ENCODE data around the gene NR0B2. TPM values are rescaled to one million over a fixed set of nuclear protein-coding genes. Genes with fewer than 3 reads are reported as not detected.

The NR0B2 gene
- total RNA-seq, 1 donor from 2014 or later = not detected

- H3K27me3 Mint-ChIP-seq (ENCODE audit: insufficient read depth, low read depth) = peaks cover 57% of the 10 kb centered on the region
- DNase-seq (ENCODE audit: low spot score) = peak; percentile 69
Observed at GRCh38 chr1:26959722-26960624, 46.2 kb upstream of the NR0B2 start, which contains the start of gene KDF1. Gene KDF1, minus strand, starts transcription at chr1:26960468. Its CDS starts 8,088 bp downstream, at chr1:26952380.

GRCh38 chr1:26959270-26959669 is 45.5 kb upstream of the NR0B2 start:
- no peaks in the 10 kb centered on the region for H4K20me1 ChIP-seq (ENCODE audit: low read depth)
- no peaks in the 10 kb centered on the region for H3K36me3 ChIP-seq
- H3K4me1 ChIP-seq = no peaks in the 10 kb centered on the region
- Mint-ChIP-seq H3K27me3 (ENCODE audit: insufficient read depth, low read depth) (peaks cover 53% of the 10 kb centered on the region), H3K36me3 (no peaks in the 10 kb centered on the region), H3K27ac (no peak overlapping the region), H3K4me3 (no peak overlapping the region), H3K9me3 (peaks cover 3% of the 10 kb centered on the region), H3K4me1 (peaks cover 4% of the 10 kb centered on the region)
- H2AFZ ChIP-seq (replicated peaks) = peak overlapping the region; percentile 89
- no peak for DNase-seq (ENCODE audit: low spot score)
- no peak overlapping the region for H3K9ac ChIP-seq
- peak overlapping the region; percentile 88 for H3K4me3 ChIP-seq
- TF ChIP-seq EZH2 (IDR thresholded peaks at IDR 0.05) (no peak), EZH2phosphoT487 (IDR thresholded peaks at IDR 0.05) (no peak), CTCF (IDR thresholded peaks at IDR 0.05) (no peak)
- peak overlapping the region; percentile 95 for H3K4me2 ChIP-seq
- no peak overlapping the region for H3K27ac ChIP-seq
- H3K9me3 ChIP-seq (ENCODE audit: low read depth) = no peaks in the 10 kb centered on the region
- peaks cover 15% of the 10 kb centered on the region for H3F3A ChIP-seq (ENCODE audit: low read depth)
- H3K79me2 ChIP-seq (ENCODE audit: low read depth) = no peaks in the 10 kb centered on the region
- peaks cover 46% of the 10 kb centered on the region for H3K27me3 ChIP-seq

More at GRCh38 chr1:26959722-26960624, 46.2 kb upstream of the NR0B2 start, which contains the start of gene KDF1:
- peaks cover 46% of the 10 kb centered on the region for H3K27me3 ChIP-seq
- Mint-ChIP-seq H3K9me3 (peaks cover 3% of the 10 kb centered on the region), H3K27ac (no peak within 1 kb of the TSS), H3K4me1 (peaks cover 4% of the 10 kb centered on the region), H3K36me3 (no peaks in the 10 kb centered on the region), H3K4me3 (peak within 1 kb of the TSS; percentile 71)
- H3K27ac ChIP-seq = no peak within 1 kb of the TSS
- peak within 1 kb of the TSS; percentile 88 for H3K4me3 ChIP-seq
- H3K79me2 ChIP-seq (ENCODE audit: low read depth) = no peaks in the 10 kb centered on the region
- TF ChIP-seq EZH2 (IDR thresholded peaks at IDR 0.05) (peak; percentile 89), EZH2phosphoT487 (IDR thresholded peaks at IDR 0.05) (peak; percentile 76), CTCF (IDR thresholded peaks at IDR 0.05) (peak; percentile 48)
- no peaks in the 10 kb centered on the region for H4K20me1 ChIP-seq (ENCODE audit: low read depth)
- H3K4me2 ChIP-seq = peak within 1 kb of the TSS; percentile 95
- no peaks in the 10 kb centered on the region for H3K4me1 ChIP-seq
- H2AFZ ChIP-seq (replicated peaks) = peak within 1 kb of the TSS; percentile 89
- no peaks in the 10 kb centered on the region for H3K36me3 ChIP-seq
- H3K9ac ChIP-seq = no peak within 1 kb of the TSS
- H3K9me3 ChIP-seq (ENCODE audit: low read depth) = no peaks in the 10 kb centered on the region
- H3F3A ChIP-seq (ENCODE audit: low read depth) = peaks cover 15% of the 10 kb centered on the region

GRCh38 chr1:26957306-26957705 is 43.5 kb upstream of the NR0B2 start:
- TF ChIP-seq EZH2 (IDR thresholded peaks at IDR 0.05) = no peak
- TF ChIP-seq EZH2phosphoT487 (IDR thresholded peaks at IDR 0.05) = no peak
- TF ChIP-seq CTCF (IDR thresholded peaks at IDR 0.05) = no peak
- Mint-ChIP-seq H3K27me3 (ENCODE audit: insufficient read depth, low read depth) (peaks cover 46% of the 10 kb centered on the region), H3K36me3 (no peaks in the 10 kb centered on the region), H3K9me3 (peaks cover 3% of the 10 kb centered on the region), H3K27ac (no peak overlapping the region), H3K4me1 (peaks cover 4% of the 10 kb centered on the region), H3K4me3 (no peak overlapping the region)
- H3K36me3 ChIP-seq = no peaks in the 10 kb centered on the region
- no peaks in the 10 kb centered on the region for H3K4me1 ChIP-seq
- H3K27ac ChIP-seq = no peak overlapping the region
- no peak overlapping the region for H3K4me2 ChIP-seq
- no peaks in the 10 kb centered on the region for H4K20me1 ChIP-seq (ENCODE audit: low read depth)
- no peak for DNase-seq (ENCODE audit: low spot score)
- H3K27me3 ChIP-seq = peaks cover 45% of the 10 kb centered on the region
- no peak overlapping the region for H2AFZ ChIP-seq (replicated peaks)
- no peaks in the 10 kb centered on the region for H3K79me2 ChIP-seq (ENCODE audit: low read depth)
- no peak overlapping the region for H3K4me3 ChIP-seq
- H3K9ac ChIP-seq = no peak overlapping the region
- H3F3A ChIP-seq (ENCODE audit: low read depth) = peaks cover 15% of the 10 kb centered on the region
- H3K9me3 ChIP-seq (ENCODE audit: low read depth) = no peaks in the 10 kb centered on the region

All from neural progenitor cell (in vitro differentiated cells).